Esophagus muscularis mucosa (tissue), 4 donors: Measurements from ENCODE around the gene MAPK9. TPM values are rescaled to one million over a fixed set of nuclear protein-coding genes. Genes with fewer than 3 reads are reported as not detected.

Experiments
- DNase-seq: peaks from one replicate; pipeline ENCODE4 v3.0.0-alpha.2; 2017; ENCODE audit errors: extremely low spot score
- H3K27ac ChIP-seq, 4 donors: fragments of 200-600 bp; sonication (generic); replicated peaks in 1 of 4; 1 replicate in 3 of 4; 2 replicates in 1 of 4; pipeline ENCODE4 v1.5.1; 2016 to 2019; ENCODE audit warnings: mild to moderate bottlenecking in 1 of 4
- H3K27me3 ChIP-seq, 4 donors: fragments of 200-600 bp; sonication (generic); one replicate each; pipeline versions ENCODE4 v1.5.1 to v1.6.0; 2016 to 2019
- H3K36me3 ChIP-seq, 4 donors: fragments of 200-600 bp; sonication (generic); one replicate each; pipeline ENCODE4 v1.5.1; 2016 to 2019
- H3K4me1 ChIP-seq, 4 donors: fragments of 200-600 bp; sonication (generic); one replicate each; pipeline ENCODE4 v1.5.1; 2016 to 2019
- H3K4me3 ChIP-seq, 4 donors: fragments of 200-600 bp; sonication (generic); 1 replicate in 2 of 4; 2 replicates in 2 of 4; pipeline ENCODE4 v1.5.1; 2016 to 2019; ENCODE audit warnings: mild to moderate bottlenecking in 4 of 4, moderate library complexity in 1 of 4
- H3K9me3 ChIP-seq, 4 donors: fragments of 200-600 bp; sonication (generic); 1 replicate in 3 of 4; 2 replicates in 1 of 4; pipeline ENCODE4 v1.5.1; 2016 to 2019
- CTCF ChIP-seq, 3 experiments: fragments of 200-600 bp in 2 of 3; fragments of 450-650 bp in 1 of 3; sonication (generic) in 2 of 3; IDR thresholded peaks; one replicate each; pipeline ENCODE4 v1.5.1; 2017 to 2019; ENCODE audit warnings: antibody characterized with exemption in 3 of 3, mild to moderate bottlenecking in 2 of 3, moderate library complexity in 1 of 3
- EP300 ChIP-seq: sonication (generic); formaldehyde crosslinking; IDR thresholded peaks from one replicate; pipeline ENCODE4 v1.6.1; 2017; ENCODE audit warnings: antibody characterized with exemption
- POLR2A ChIP-seq: fragments of 450-650 bp; IDR thresholded peaks from one replicate; pipeline ENCODE4 v1.6.1; 2017; ENCODE audit warnings: antibody characterized with exemption, moderate library complexity, mild to moderate bottlenecking, low read depth
- POLR2AphosphoS5 ChIP-seq, 2 donors: sonication (generic); formaldehyde crosslinking; IDR thresholded peaks; one replicate each; pipeline ENCODE4 v1.6.1; 2017; ENCODE audit warnings: antibody characterized with exemption in 2 of 2
- WGBS: methylation state at CpG from one replicate; pipeline ENCODE4 v1.1.5; 2018; 5-methylcytosine and 5-hydroxymethylcytosine counted together
- intact Hi-C: fragments of 100-400 bp; cut with DNase I; formaldehyde crosslinking; loops from one replicate; pipeline ENCODE4 v1.15.1; 2023
- total RNA-seq, 4 donors: library from RNA; depleted of rRNA; stranded (reverse); fragments of >200 nt; gene quantifications; one replicate each; pipeline versions ENCODE4 v1.1.0 to v1.2.1, GENCODE V29; 2016

MAPK9 gene
- total RNA-seq, 4 donors from 2014 or later = 36.4 to 42.3 (median 37.8) TPM

DNA sequence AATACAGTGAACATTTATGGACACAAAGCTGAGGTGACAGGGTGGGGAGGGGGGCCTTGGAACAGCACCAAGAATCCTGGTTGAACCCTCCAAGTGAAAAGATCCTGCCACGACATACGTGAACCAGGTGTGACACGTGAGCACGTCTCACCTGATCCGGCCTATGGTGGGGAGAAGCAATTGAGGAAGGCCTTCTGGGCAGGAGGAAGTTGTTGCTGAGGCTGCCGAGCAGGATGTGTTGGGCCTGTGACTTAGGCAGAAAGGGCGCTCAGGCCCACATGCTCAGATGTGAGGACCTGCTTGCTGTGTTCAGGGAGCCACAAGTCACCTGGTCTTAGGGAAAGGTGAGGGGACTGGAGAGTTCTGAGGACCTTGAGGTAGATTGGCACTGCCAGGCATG is 2.5 kb upstream of the MAPK9 start:
- Histone ChIP-seq H3K27ac (peak overlapping the region in 1 of 4 donors; percentile 16), H3K27me3 (no peaks in the 10 kb centered on the region), H3K4me3 (no peak overlapping the region), H3K36me3 (no peaks in the 10 kb centered on the region), H3K4me1 (peaks cover 19 to 36% (median 31%) of the 10 kb centered on the region in 4 donors), H3K9me3 (no peaks in the 10 kb centered on the region)
- WGBS = 90% methylated on average over 7 of the region's 7 CpGs
- TF ChIP-seq EP300 = no peak
- no peak for TF ChIP-seq CTCF (IDR thresholded peaks at IDR 0.05)
- no peak for TF ChIP-seq POLR2A
- TF ChIP-seq POLR2AphosphoS5 (IDR thresholded peaks at IDR 0.05) = no peak
- DNase-seq = no peak
- intact Hi-C loops = loop anchor here (5.0 to 10.0 kb wide), 2 partner anchors 33 to 60 kb away; partner anchors contain the start of gene GFPT2

DNA sequence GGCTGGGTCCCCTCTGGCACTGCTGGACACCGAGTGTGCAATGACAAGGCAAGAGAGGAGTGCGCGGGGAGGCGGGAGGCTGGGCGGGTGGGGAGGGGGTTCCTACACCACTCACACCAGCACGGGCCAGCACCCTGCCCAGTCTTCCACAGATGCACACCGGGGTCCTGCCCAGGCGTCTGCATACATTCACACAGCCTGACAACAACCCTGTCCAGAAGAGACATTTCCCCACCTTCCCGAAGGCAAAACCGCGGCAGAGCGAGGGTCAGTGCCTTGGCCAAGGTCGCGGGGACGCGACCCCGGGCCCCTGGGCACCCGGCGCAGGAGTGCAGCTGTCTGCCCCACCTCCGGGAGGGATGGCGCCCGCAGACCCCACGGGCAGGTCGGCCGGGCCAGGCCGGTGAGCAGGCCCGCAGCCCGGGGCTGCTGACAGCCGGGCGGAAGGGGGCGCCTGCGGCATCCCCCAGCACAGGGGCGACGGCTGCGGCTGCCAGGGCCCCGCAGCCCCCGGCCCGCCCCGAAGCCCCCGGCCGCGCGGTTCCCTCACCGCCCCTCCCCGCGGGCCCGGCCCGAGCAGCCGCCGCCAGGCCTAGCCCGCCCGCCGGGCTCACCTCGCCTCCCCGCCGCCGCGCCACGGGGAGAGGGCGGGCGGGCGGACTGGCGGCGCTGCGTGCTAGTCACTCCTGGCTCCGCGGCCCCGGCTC is 496 bp downstream of the MAPK9 start:
- Histone ChIP-seq H3K4me3 (peak overlapping the region; percentile 97 to 99 (median 99)), H3K9me3 (no peaks in the 10 kb centered on the region), H3K4me1 (peaks cover 19 to 37% (median 31%) of the 10 kb centered on the region in 4 donors), H3K27ac (peak overlapping the region; percentile 56 to 95 (median 74)), H3K27me3 (no peaks in the 10 kb centered on the region), H3K36me3 (peaks cover 0 to 6% (median 5%) of the 10 kb centered on the region in 4 donors)
- WGBS = 0% methylated on average over 1 of the region's 68 CpGs
- no peak for DNase-seq
- intact Hi-C loops = loop anchor here (5.0 to 10.0 kb wide), 2 partner anchors 36 to 63 kb away; partner anchors contain the start of gene GFPT2
- TF ChIP-seq POLR2A = no peak
- TF ChIP-seq CTCF (IDR thresholded peaks at IDR 0.05) = peak in 1 of 3 experiments; percentile 21

- Histone ChIP-seq H3K4me1 (peaks cover 19 to 37% (median 31%) of the 10 kb centered on the region in 4 donors), H3K4me3 (peak overlapping the region; percentile 97 to 99 (median 99)), H3K27me3 (no peaks in the 10 kb centered on the region), H3K36me3 (peaks cover 0 to 9% (median 5%) of the 10 kb centered on the region in 4 donors), H3K9me3 (no peaks in the 10 kb centered on the region), H3K27ac (peak overlapping the region in 1 of 4 donors; percentile 89)
- 18% methylated on average over 12 of the region's 13 CpGs for WGBS
- DNase-seq = no peak
- intact Hi-C loops = loop anchor here (5.0 to 10.0 kb wide), 2 partner anchors 37 to 64 kb away; partner anchors contain the start of gene GFPT2
- TF ChIP-seq POLR2A (no peak), CTCF (IDR thresholded peaks at IDR 0.05) (no peak), EP300 (no peak), POLR2AphosphoS5 (IDR thresholded peaks at IDR 0.05) (no peak)
These were observed 1.2 kb downstream of the MAPK9 start for GRCh38 chr5:180290568-180291233.

DNA sequence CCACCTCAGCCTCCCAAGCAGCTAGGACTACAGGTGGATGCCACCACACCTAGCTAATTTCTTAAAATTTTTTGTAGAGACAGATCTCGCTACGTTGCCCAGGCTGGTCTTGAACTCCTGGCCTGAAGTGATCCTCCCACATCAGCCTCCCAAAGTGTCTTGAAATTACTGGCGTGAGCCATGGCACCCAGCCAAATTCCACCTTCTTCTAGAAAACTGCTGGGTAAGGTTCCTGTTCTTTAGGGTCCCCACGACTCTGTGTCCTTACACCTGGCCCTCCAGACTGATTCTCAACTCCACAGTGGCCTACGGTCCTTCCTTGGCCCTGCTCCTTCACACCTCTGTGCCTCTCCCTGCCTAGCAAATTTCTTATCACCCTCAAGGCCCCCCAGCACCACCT is 1.9 kb downstream of the MAPK9 start:
- H3K4me3 ChIP-seq = no peak overlapping the region
- no peak overlapping the region for H3K27ac ChIP-seq
- H3K36me3 ChIP-seq = peaks cover 0 to 9% (median 5%) of the 10 kb centered on the region in 4 donors
- DNase-seq = no peak
- TF ChIP-seq EP300 (no peak), POLR2AphosphoS5 (IDR thresholded peaks at IDR 0.05) (no peak), POLR2A (no peak), CTCF (IDR thresholded peaks at IDR 0.05) (no peak)
- H3K9me3 ChIP-seq = no peaks in the 10 kb centered on the region
- intact Hi-C loops = loop anchor here (5.0 to 10.0 kb wide), 2 partner anchors 37 to 65 kb away; partner anchors contain the start of gene GFPT2
- 90% methylated on average over 5 of the region's 5 CpGs for WGBS
- peaks cover 19 to 37% (median 31%) of the 10 kb centered on the region in 4 donors for H3K4me1 ChIP-seq
- H3K27me3 ChIP-seq = no peaks in the 10 kb centered on the region
